Small intestine (tissue), 16 donors: Measurements from ENCODE around the gene ATRIP. TPM values are rescaled to one million over a fixed set of nuclear protein-coding genes. Genes with fewer than 3 reads are reported as not detected.
"Not testable (repeated sequence)": the region's sequence is repeated elsewhere in the genome, so short reads cannot be mapped to it uniquely, and the experiment has no call there.

Source experiments
- DNase-seq, 2 donors: peaks; one replicate each; pipeline versions ENCODE4 v3.0.0 to v3.0.0-alpha.2; 2013
- FAIRE-seq: peaks from 2 replicates; lab custom pipeline; 2012; peaks lifted over from hg19 to GRCh38; lab: Jason Lieb, UNC
- H3K27ac ChIP-seq, 3 donors: one replicate each; pipeline ENCODE4 v1.5.1; 2013; ENCODE audit warnings: low read length in 2 of 3, mild to moderate bottlenecking in 2 of 3, control low read depth in 1 of 3, inconsistent platforms in 1 of 3, low read depth in 1 of 3, moderate library complexity in 1 of 3
- H3K27me3 ChIP-seq, 3 donors: one replicate each; pipeline ENCODE4 v1.6.1; 2013; ENCODE audit warnings: low read length in 3 of 3, inconsistent platforms in 1 of 3; ENCODE audit not compliant: control insufficient read depth in 3 of 3, insufficient read depth in 3 of 3
- H3K36me3 ChIP-seq, 3 donors: one replicate each; pipeline ENCODE4 v1.6.1; 2013; ENCODE audit warnings: low read length in 3 of 3, inconsistent platforms in 1 of 3, low read depth in 1 of 3, mild to moderate bottlenecking in 1 of 3, moderate library complexity in 1 of 3; ENCODE audit not compliant: control insufficient read depth in 3 of 3, insufficient read depth in 2 of 3
- H3K4me1 ChIP-seq, 3 donors: one replicate each; pipeline ENCODE4 v1.6.1; 2013; ENCODE audit warnings: low read length in 2 of 3, inconsistent platforms in 1 of 3, low read depth in 1 of 3, mild to moderate bottlenecking in 1 of 3, moderate library complexity in 1 of 3; ENCODE audit not compliant: control insufficient read depth in 3 of 3, insufficient read depth in 2 of 3
- H3K4me3 ChIP-seq, 3 donors: one replicate each; pipeline ENCODE4 v1.5.1; 2013; ENCODE audit warnings: low read length in 3 of 3, control low read depth in 1 of 3, inconsistent platforms in 1 of 3, low read depth in 1 of 3, mild to moderate bottlenecking in 1 of 3, moderate library complexity in 1 of 3
- H3K9me3 ChIP-seq, 2 donors: one replicate each; pipeline ENCODE4 v1.6.1; 2013; ENCODE audit warnings: low read depth in 1 of 2, low read length in 1 of 2; ENCODE audit not compliant: control insufficient read depth in 2 of 2, insufficient read depth in 1 of 2
- WGBS, 3 donors: extraction: QIAGEN DNeasy Blood & Tissue Kit; methylation state at CpG; one replicate each; pipeline ENCODE4 v1.1.7; 2013; 5-methylcytosine and 5-hydroxymethylcytosine counted together
- long read RNA-seq, 10 donors: transcript quantifications; one replicate each; lab custom pipeline, GENCODE V29; 2026
- polyA plus RNA-seq, 4 donors: library from polyadenylated mRNA; stranded (reverse) in 3 of 4; unstranded in 1 of 4; fragments of 200-250 nt in 3 of 4; fragments of 120-200 nt in 1 of 4; gene quantifications; one replicate each; pipeline versions ENCODE4 v1.2.1 to v1.2.3, GENCODE V29; 2013
- donor health status: healthy with polysubstance abuse.
- donor health status: control.
- donor health status: control.
- donor health status: Bipolar disorder and iron deficiency.
- donor health status: healthy.

Gene ATRIP
- polyA plus RNA-seq: 1 to 10 TPM; 1.1 to 6.8 (median 3.2) TPM
- long read RNA-seq, donor 1: 0 reads
- long read RNA-seq, donor 2: 0 reads
- long read RNA-seq, donor 3, partial matches to known transcripts: 58 of 86 reads
- long read RNA-seq, donor 3, other reads (novel, unspliced or antisense): 28 of 86 reads
- long read RNA-seq, donor 4: 0 reads
- long read RNA-seq, donor 5, partial matches to known transcripts: 18 of 18 reads
- long read RNA-seq, donor 5, other reads (novel, unspliced or antisense): 0 of 18 reads
- long read RNA-seq, donor 6: 0 reads
- long read RNA-seq, donor 7: 0 reads
- long read RNA-seq, donor 8: 0 reads
- long read RNA-seq, donor 9: 0 reads
- long read RNA-seq, donor 10, full-length matches to known transcripts: 1 of 120 reads
- long read RNA-seq, donor 10, partial matches to known transcripts: 114 of 120 reads
- long read RNA-seq, donor 10, other reads (novel, unspliced or antisense): 5 of 120 reads

DNA sequence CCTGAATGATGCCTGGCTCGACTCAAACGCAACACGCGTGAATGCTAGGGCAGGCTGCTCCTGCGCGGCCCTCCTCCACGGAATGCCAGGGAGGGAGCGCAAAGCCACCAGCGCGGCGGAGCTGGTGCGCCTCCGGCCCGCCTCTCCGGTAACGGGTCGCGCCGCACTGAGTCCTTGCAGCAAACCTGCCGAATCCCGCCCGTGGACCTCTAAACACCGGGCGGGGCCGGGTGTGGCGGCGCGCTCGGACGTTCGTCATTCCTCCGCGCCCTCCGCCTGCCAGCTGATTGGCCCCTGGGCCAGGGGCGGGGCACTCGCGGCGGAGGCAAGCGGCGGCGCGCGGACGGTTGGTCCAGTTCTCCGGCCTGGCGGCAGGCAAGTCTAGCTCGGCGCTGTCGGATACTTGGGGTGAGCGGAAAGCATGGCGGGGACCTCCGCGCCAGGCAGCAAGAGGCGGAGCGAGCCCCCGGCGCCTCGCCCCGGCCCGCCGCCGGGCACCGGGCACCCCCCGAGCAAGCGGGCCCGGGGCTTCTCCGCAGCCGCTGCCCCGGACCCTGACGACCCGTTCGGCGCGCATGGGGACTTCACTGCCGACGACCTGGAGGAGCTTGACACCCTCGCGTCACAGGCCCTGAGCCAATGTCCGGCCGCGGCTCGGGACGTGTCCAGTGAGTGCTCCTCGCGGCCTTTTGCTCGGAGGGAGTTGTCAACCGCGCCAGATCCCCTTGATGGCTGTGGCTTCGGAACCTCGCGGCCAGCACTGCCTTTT lies at the start of gene ATRIP:
TSS of gene ATRIP (plus strand) at position 313 of the 769 bp plus-strand sequence. CDS start at position 422, 109 bp downstream.
- peak within 1 kb of the TSS; percentile 74 to 87 (median 82) for H3K27ac ChIP-seq
- peaks cover 2 to 14% (median 5%) of the 10 kb centered on the region in 3 donors for H3K4me1 ChIP-seq
- no peaks in the 10 kb centered on the region for H3K9me3 ChIP-seq
- peaks cover 2 to 30% (median 11%) of the 10 kb centered on the region in 3 donors for H3K36me3 ChIP-seq
- 0 to 1% (median 1%) methylated on average over 68 to 91 of the region's 91 CpGs for WGBS, 3 donors
- DNase-seq (peak; percentile 89 to 95), FAIRE-seq (no peak)
- no peaks in the 10 kb centered on the region for H3K27me3 ChIP-seq
- peak within 1 kb of the TSS; percentile 64 to 96 (median 68) for H3K4me3 ChIP-seq

DNA sequence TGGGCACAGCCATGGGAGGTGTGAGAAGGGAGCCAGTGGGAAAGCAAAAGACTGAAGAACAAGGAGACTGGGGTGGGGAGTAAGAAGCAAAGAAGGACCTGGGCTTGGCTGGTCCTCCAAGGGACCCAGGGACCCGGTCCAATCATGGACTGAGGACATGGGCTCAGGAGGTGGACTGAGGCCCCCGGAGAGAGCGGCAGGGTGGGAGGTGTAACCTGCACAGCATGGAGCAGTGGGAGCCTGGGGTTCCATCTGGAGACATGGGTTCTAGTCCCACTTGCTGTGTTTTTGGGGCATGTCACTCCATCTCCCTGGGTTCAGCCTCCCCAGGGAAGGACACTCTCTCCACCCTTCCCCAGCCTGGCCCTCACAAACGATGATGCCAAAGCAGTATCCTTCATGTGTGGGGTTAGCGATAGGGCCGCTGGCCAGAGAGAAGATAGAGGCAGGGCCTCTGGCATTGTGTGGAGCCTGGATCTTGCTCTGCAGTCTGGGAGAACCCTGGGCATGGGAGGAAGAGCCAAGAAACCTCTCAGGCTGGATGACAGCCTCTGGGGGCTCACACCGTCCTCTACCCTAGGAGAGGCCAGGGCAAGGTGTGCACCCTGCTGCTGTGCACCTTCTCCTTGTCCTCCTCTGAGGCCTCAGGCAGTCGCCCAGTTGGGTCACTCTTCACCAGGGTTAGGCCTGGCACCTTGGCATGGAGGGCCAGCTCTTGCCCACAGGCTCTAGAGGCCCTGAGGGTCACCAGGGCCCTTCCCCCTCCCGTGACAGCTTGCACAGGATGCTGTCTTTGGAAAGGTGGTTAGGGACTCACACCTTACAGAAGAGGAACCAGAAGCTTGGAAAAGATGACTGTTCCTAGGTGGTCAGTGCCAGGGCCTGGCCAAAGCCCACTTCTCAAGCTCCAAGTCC lies 48.5 kb upstream of the ATRIP start:
- H3K36me3 ChIP-seq: peaks cover 0 to 15% (median 0%) of the 10 kb centered on the region in 3 donors
- WGBS, 3 donors: 57 to 70% (median 58%) methylated on average over 8 to 9 of the region's 9 CpGs
- no peak for DNase-seq
- H3K27me3 ChIP-seq: peaks cover 0 to 3% (median 0%) of the 10 kb centered on the region in 3 donors
- H3K9me3 ChIP-seq: no peaks in the 10 kb centered on the region
- FAIRE-seq: no peak
- no peaks in the 10 kb centered on the region for H3K4me1 ChIP-seq
- H3K4me3 ChIP-seq: no peak overlapping the region
- H3K27ac ChIP-seq: no peak overlapping the region

DNA sequence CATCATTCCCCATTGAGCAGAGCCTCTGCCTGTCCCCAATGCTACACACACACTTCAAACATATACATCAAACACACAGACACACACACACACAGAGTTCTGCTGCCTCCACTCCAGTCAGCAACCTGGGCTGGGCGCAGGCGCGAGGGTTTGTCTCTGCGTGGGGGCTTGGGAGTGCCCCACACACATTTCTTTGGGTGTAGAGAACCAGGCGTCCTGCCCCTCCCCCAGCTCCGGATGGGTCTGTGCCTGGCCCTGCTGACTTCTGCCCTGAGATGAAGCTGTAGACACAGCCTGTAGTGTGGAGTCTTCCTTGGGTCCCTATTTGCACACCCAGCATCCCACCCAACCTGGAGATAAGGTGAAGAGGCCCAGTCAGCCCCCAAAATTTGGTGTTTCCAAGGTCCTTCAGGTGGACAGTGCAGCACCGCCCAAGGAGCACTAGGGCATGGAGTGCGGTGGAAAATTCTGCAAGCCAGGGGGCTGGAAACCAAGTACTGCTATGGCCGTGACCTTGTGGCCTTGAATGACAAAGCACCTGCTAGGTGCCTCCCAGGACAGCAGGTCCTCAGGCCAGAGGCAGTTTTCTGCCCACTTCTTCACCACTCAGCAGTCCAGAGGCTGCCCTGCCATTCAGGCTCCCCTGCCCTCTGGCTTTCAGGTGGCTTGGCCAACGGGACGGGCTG lies 47.7 kb upstream of the ATRIP start:
- H3K27me3 ChIP-seq: peaks cover 0 to 3% (median 0%) of the 10 kb centered on the region in 3 donors
- no peak overlapping the region for H3K4me3 ChIP-seq
- H3K27ac ChIP-seq: no peak overlapping the region
- peaks cover 0 to 24% (median under 1%) of the 10 kb centered on the region in 3 donors for H3K36me3 ChIP-seq
- DNase-seq: no peak
- WGBS, 3 donors: 33 to 64% (median 49%) methylated on average over 11 of the region's 11 CpGs
- no peak for FAIRE-seq
- H3K9me3 ChIP-seq: no peaks in the 10 kb centered on the region
- H3K4me1 ChIP-seq: no peaks in the 10 kb centered on the region

DNA sequence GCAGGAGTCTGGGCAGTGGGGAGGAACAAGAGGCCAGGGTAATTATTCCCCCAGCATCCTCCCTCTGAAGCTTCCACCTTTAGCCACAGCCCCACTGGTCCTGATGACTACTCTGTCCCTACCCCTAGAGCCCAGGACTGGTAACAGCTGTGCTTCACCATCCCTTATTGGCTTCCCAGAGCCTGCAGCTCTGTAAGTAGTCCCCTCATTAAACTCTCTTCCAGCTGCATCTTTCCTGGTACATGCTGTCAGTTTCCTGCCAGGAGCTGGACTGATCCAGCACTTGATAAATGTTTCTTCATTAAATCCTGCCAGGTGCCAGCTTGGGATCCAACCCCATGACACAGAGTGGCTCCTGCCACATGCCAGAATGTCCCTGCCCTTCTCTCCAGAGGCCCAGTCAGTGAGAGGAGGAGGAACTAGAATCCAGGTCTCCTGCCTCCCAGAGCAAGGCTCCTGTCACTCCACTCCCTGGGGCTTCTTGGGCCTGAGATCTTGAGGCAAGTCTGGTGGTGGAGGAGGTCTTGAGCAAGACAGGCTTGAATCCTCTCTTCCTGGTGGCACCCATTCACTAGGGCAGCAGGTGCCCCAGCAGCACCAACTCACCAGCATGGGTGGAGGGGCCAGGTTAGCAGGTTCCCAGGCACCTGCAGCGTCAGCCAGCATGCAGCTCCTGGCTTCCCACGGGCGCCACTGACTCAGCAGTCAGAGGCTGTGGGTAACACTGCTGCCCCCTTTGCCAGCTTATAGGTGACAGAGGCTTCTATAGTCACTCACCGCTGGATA lies 47.0 kb upstream of the ATRIP start:
- Histone ChIP-seq H3K4me1 (no peaks in the 10 kb centered on the region), H3K36me3 (peaks cover 0 to 31% (median 4%) of the 10 kb centered on the region in 3 donors), H3K9me3 (no peaks in the 10 kb centered on the region), H3K27ac (no peak overlapping the region), H3K4me3 (no peak overlapping the region), H3K27me3 (peaks cover 0 to 3% (median 0%) of the 10 kb centered on the region in 3 donors)
- WGBS, 3 donors: 37 to 49% (median 44%) methylated on average over 4 of the region's 4 CpGs
- DNase-seq: no peak
- no peak for FAIRE-seq

DNA sequence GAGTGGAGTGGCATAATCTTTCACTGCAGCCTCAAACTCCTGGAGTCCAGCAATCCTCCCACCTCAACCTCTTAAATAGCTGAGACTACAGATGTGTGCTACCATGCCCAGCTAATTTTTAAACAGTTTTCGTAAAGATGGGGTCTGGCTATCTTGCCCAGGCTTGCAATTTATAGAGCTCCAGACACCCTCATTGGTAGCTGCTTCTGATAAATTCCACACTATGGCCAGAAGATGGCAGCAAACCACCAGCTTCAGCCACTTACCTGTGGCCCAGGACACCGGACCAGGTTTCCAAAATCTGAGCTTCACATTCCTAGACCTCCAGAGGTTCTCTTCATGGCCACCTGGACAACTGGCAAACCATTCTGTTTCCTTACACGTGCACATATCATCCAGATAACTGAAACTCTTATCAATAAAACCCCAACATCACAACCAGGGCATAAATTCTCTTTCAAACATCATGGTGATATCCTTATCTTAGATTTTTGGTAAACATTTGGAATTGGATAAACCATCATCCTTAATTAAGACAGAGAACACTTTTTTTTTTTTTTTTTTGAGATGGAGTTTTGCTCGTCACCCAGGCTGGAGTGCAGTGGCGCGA lies 45.6 kb upstream of the ATRIP start:
- Histone ChIP-seq H3K4me1 (no peaks in the 10 kb centered on the region), H3K36me3 (peaks cover 0 to 45% (median 7%) of the 10 kb centered on the region in 3 donors), H3K9me3 (no peaks in the 10 kb centered on the region), H3K27ac (no peak overlapping the region), H3K27me3 (no peaks in the 10 kb centered on the region), H3K4me3 (no peak overlapping the region)
- DNase-seq (peak; percentile 79 to 82), FAIRE-seq (no peak)
- WGBS, 3 donors: 55 to 61% (median 57%) methylated on average over 6 of the region's 6 CpGs

- not testable (repeated sequence) for FAIRE-seq
- H3K27ac ChIP-seq: peak overlapping the region in 2 of 3 donors; percentile 36 to 38
These were observed 45.1 kb upstream of the ATRIP start for GRCh38 chr3:48401434-48401901.

More at GRCh38 chr3:48401434-48401901, 45.1 kb upstream of the ATRIP start:
- H3K4me3 ChIP-seq, H3K9me3 ChIP-seq, DNase-seq, H3K27me3 ChIP-seq, H3K4me1 ChIP-seq: not testable (repeated sequence)
- peaks cover 0 to 50% (median 7%) of the 10 kb centered on the region in 3 donors for H3K36me3 ChIP-seq
- 90 to 91% (median 90%) methylated on average over 12 of the region's 12 CpGs for WGBS, 3 donors
